ENCODE measurements around the gene STX4. TPM values are rescaled to one million over a fixed set of nuclear protein-coding genes. Genes with fewer than 3 reads are reported as not detected.
A peak's percentile ranks its signal among the peaks of the same experiment; 100 is the strongest.
"Not testable (repeated sequence)": the region's sequence is repeated elsewhere in the genome, so short reads cannot be mapped to it uniquely, and the experiment has no call there.

STX4 gene
- total and polyA plus RNA-seq, 9 of the 15 experiments (the other 6 are each of a cell fraction or from before 2014, with no cell fraction given), result 3.2 to 48.0 (median 21.5) TPM

DNA sequence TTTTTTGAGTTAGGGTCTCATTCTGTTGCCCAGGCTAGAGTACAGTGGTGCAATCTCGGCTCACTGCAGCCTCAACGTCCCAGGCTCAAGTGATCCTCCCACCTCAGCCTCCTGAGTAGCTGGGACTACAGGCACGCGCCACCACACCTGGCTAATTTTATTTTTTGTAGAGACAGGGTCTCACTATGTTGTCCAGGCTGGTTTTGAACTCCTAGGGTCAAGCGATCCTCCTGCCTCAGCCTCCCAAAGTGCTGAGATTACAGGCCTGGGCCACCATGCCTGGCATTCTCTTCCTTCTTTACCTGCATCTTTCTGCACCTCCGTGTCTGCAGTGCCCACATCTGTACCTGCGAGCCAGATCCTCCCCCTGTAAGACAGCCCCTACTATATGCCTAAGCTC is 21.5 kb upstream of the STX4 start:
- H4K20me1 ChIP-seq (replicated peaks; ENCODE audit: control insufficient read depth, insufficient read depth, low read length); FAIRE-seq; DNase-seq (ENCODE audit: extremely low read depth in 1 of 4, low spot score in 3 of 4); CTCF ChIA-PET (ENCODE audit: low intra/inter-chr PET ratio); H3K9me1 ChIP-seq (ENCODE audit: control insufficient read depth, insufficient read depth, low read length); intact Hi-C loops (cut with micrococcal nuclease); H3K79me2 ChIP-seq (ENCODE audit: control insufficient read depth, insufficient read depth, low read length); H3K4me3 ChIP-seq; H3K27ac ChIP-seq (ENCODE audit: extremely low read depth, low read depth, low read length); H3K9me3 ChIP-seq (replicated peaks; ENCODE audit: control insufficient read depth, insufficient read depth, low read depth, low read length); in situ Hi-C loops (cut with MboI); H3K9ac ChIP-seq (ENCODE audit: insufficient read depth in 1 of 2, low read depth in 2 of 2, low read length in 2 of 2); ATAC-seq; H3K4me2 ChIP-seq (ENCODE audit: insufficient read depth, low read length); H2AFZ ChIP-seq (ENCODE audit: low read depth, low read length); H3K36me3 ChIP-seq (ENCODE audit: control insufficient read depth, insufficient read depth, low read length); BruUV-seq (replicated peaks): not testable (repeated sequence)
- TF ChIP-seq ZNF121 (CRISPR knock-in tag; conservative IDR thresholded peaks at IDR 0.05), result peak; percentile 71; the same call in 1 of the 2 replicates
- 28% methylated on average over 7 of the region's 7 CpGs for WGBS (ENCODE audit: insufficient coverage, low coverage, missing lambda C conversion rate)
- Histone ChIP-seq H3K4me1 (replicated peaks in 1 of 2; ENCODE audit: control insufficient read depth in 2 of 2, insufficient read depth in 2 of 2, low read length in 2 of 2) (peaks cover 0 to 12% of the 10 kb centered on the region in 2 experiments; a peak in 2 of 5 replicates), H3K27me3 (ENCODE audit: control insufficient read depth in 2 of 2, insufficient read depth in 2 of 2, low read length in 2 of 2) (peaks cover 13 to 23% of the 10 kb centered on the region in 2 experiments; a peak in 4 of 5 replicates)
- POLR2A ChIA-PET, result interaction anchor here (0.9 to 1.2 kb wide), 2 partner anchors 11 to 13 kb away, joined by 3 to 9 read pairs; no protein-coding TSS in a partner anchor

DNA sequence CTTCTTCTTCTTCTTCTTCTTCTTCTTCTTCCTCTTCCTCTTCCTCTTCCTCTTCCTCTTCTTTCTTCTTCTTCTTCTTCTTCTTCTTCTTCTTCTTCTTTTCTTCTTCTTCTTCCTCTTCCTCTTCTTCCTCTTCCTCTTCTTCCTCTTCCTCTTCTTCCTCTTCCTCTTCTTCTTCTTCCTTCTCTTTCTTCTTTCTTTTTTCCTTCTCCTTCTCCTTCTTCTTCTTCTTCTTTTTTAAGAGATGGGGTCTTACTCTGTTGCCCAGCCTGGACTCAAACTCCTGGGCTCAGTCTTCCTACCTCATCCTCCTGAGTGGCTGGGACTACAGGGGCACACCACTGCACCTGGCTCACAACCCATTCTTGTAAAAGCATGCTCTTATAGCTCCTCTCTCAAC is 20.1 kb upstream of the STX4 start:
- H3K36me3 ChIP-seq (ENCODE audit: control insufficient read depth, insufficient read depth, low read length); H3K9me3 ChIP-seq (replicated peaks; ENCODE audit: control insufficient read depth, insufficient read depth, low read depth, low read length); H3K4me2 ChIP-seq (ENCODE audit: insufficient read depth, low read length); H2AFZ ChIP-seq (ENCODE audit: low read depth, low read length); CTCF ChIA-PET (ENCODE audit: low intra/inter-chr PET ratio); ATAC-seq; H3K9ac ChIP-seq (ENCODE audit: insufficient read depth in 1 of 2, low read depth in 2 of 2, low read length in 2 of 2); H3K4me3 ChIP-seq; H4K20me1 ChIP-seq (replicated peaks; ENCODE audit: control insufficient read depth, insufficient read depth, low read length); DNase-seq (ENCODE audit: extremely low read depth in 1 of 4, low spot score in 3 of 4); in situ Hi-C loops (cut with MboI); FAIRE-seq; H3K9me1 ChIP-seq (ENCODE audit: control insufficient read depth, insufficient read depth, low read length); BruUV-seq (replicated peaks); intact Hi-C loops (cut with micrococcal nuclease); H3K27ac ChIP-seq (ENCODE audit: extremely low read depth, low read depth, low read length); H3K79me2 ChIP-seq (ENCODE audit: control insufficient read depth, insufficient read depth, low read length): not testable (repeated sequence)
- H3K27me3 ChIP-seq (ENCODE audit: control insufficient read depth in 2 of 2, insufficient read depth in 2 of 2, low read length in 2 of 2), result peaks cover 13 to 23% of the 10 kb centered on the region in 2 experiments; a peak in 4 of 5 replicates
- TF ChIP-seq, protein P1, sequence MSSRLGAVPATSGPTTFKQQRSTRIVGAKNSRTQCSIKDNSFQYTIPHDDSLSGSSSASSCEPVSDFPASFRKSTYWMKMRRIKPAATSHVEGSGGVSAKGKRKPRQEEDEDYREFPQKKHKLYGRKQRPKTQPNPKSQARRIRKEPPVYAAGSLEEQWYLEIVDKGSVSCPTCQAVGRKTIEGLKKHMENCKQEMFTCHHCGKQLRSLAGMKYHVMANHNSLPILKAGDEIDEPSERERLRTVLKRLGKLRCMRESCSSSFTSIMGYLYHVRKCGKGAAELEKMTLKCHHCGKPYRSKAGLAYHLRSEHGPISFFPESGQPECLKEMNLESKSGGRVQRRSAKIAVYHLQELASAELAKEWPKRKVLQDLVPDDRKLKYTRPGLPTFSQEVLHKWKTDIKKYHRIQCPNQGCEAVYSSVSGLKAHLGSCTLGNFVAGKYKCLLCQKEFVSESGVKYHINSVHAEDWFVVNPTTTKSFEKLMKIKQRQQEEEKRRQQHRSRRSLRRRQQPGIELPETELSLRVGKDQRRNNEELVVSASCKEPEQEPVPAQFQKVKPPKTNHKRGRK (tag; IDR thresholded peaks at IDR 0.05), result peak; percentile 60; the same call in 1 of the 2 replicates
- TF ChIP-seq ZNF121 (CRISPR knock-in tag; conservative IDR thresholded peaks at IDR 0.05), result peak; percentile 60
- POLR2A ChIA-PET, result interaction anchor here (0.6 kb wide), 1 partner anchor 17 kb away, joined by 3 read pairs; no protein-coding TSS in a partner anchor
- peaks cover 6 to 12% of the 10 kb centered on the region in 2 experiments; a peak in 4 of 5 replicates for H3K4me1 ChIP-seq (replicated peaks in 1 of 2; ENCODE audit: control insufficient read depth in 2 of 2, insufficient read depth in 2 of 2, low read length in 2 of 2)

Data from K562 (cell line).